Stimulated activated CD4-positive, alpha-beta T cell treated with anti-CD3 and anti-CD28 coated beads, Interleukin-1b, Interleukin-23, amount 100 ng/mL, for 4 hours (primary cell): ENCODE data around the gene NRXN3.

Experiments used
- DNase-seq, 2 donors: peaks; one replicate each; pipeline ENCODE4 v3.0.0-alpha.2; 2020; ENCODE audit warnings: low read depth in 2 of 2

NRXN3 gene

DNA sequence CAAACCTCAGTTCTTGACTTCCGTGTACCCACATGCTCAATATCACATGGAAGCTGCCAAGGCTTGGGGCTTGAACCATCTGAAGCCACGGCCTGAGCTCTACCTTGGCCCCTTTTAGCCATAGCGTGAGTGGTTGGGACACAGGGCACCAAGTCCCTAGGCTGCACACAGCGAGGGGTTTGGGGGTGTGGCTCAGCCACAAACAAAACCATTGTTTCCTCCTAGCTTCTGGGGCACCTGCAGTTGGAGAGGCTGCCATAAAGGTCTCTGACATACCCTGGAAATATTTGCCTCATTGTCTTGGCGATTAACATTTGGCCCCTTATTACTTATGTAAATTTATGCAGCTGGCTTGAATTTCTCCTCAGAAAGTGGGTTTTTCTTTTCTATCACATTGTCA, 628.6 kb downstream of the NRXN3 start:
- no peak for DNase-seq

- DNase-seq, result no peak
These were observed 635.4 kb downstream of the NRXN3 start for GRCh38 chr14:78805570-78805969.

DNA sequence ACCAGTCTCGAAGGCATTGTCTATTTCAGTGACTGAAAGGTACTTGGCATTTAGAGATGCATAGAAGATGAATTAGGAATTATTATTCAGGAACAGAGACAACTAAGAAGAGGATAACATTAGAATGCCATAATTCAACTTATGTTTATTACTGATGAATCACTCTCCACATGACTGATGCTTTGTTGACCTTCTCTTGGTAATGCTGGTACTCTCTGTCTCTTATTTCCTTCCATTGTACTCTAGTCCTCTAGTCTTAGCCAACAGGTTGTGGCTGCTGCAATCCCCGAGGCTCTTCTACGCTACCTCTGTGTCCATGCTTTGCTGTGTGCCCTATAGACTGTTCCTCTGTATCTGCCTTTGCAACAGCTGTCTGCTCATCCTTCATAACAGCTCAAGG, 652.9 kb downstream of the NRXN3 start:
- no peak for DNase-seq

DNA sequence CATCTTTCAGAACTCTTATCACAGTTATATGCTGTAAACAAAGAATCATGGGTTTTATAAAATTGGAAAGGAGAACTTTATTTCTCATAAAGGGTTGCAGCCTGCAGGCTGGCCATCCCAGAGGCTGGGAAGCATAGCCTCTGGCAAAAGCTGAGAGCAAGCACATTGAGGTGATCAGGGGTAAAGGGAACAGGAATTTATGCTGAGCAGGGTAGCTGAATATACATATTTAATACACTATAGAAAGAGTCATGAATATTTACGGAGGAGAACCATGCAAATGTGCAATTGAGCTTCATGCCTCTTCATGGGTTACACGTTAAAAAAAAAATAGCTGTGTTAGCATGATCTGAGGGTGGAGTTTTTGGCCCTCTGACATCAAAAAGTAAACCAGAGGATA, 653.3 kb downstream of the NRXN3 start:
- no peak for DNase-seq

- DNase-seq, result no peak
These were observed 659.1 kb downstream of the NRXN3 start for GRCh38 chr14:78829274-78829673.

DNA sequence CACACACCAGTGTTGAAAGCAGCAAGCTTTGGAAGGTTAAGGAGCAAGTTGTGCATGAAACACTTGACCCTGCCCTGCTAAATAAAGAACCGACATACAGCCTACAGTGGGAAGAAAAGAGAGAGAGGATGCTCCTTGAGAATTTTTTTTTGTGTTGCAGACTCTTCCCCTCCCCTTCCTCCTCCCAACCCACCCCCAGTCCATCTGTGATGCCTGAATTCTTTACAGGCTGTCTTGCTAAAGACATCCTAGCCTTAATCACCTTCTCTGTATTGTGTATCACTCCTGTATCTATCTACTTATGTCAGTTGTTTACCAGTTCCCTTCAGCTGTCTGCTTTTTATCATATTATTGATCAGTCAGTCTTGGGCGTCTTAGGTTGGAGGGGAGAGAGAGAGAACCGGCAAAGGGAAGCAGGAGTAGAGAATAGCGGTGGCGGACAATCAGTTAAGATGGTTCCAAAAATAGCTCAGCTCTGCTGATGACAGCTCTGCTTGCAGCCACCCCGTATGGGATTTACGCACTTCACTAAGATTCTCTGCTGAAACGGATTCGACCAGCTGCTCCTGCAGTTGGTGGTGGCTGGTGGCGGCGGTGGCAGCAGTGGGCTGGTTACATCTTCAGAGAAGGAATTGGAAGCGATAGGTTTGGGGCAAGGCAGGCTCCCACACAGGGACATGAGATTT, 664.7 kb downstream of the NRXN3 start:
- DNase-seq, result no peak

DNA sequence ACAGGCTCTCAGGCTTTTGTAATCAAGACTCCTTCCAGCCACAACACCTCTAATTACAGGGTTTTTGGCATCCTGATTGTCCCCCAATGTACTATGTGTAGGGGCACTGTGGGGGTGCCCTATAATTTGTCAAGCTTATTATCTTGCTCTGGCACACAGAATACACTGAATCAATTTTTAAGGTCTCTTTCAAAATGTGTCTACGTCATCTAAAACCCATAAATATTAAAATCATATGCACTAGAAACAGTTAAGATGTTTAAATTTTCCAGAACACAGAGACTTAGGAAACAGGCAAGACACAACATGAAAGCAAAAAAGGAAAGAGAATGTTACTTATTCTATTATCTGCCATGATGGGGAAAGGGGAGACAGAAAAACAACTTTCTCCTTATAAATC, 665.7 kb downstream of the NRXN3 start:
- DNase-seq, result no peak

DNA sequence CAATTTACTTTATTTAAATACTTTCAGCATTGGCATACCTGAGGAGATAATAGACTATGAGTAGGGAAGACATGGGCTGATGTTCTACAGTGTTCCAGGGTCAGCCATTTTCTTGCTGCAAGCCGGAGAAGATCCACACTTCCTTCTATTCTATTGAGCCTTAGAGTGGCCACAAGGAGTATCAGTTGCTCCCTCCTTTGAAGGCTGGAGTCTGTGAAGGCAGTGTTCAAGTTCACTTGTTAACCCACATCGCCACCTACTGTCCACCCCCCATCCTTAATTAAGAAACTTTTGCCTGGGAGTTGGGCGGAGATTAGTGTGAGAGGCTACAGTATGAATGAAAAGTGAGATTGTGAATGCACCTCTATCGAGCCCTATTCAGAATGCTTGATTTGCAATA, 666.6 kb downstream of the NRXN3 start:
- no peak for DNase-seq

GRCh38 chr14:78838959-78839358, 668.8 kb downstream of the NRXN3 start:
- no peak for DNase-seq

- no peak for DNase-seq
These were observed 670.7 kb downstream of the NRXN3 start for GRCh38 chr14:78840898-78841297.

- DNase-seq, result no peak
These were observed 677.6 kb downstream of the NRXN3 start for GRCh38 chr14:78847801-78848200.

DNA sequence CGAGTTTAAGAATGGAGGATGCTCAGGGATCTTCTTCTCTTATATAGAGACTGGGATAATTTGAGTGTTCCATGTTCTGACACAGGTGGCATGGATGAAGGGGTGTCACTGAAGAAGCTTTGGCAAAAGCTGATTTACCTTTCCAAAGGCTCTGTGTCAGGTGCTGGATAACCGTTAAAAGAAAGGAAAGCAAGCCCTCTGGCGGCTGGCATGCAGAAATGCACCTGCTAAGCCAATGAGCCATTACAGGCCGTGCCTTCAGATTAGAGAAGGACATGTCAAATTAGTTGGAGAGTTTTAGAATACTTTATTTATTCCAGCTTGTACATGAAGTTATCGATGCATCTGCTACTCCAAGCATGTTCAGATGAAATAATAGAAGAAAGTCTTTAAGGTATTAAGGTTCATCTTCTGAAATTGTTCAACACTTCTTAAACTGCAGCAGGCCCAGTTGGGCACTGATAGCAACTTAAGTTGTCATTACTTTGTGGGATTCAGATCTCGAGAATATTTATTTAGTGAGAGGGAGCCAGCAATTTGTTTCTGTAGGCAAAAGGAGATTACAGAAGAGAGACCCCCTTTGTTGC, 678.2 kb downstream of the NRXN3 start:
- DNase-seq, result no peak

DNA sequence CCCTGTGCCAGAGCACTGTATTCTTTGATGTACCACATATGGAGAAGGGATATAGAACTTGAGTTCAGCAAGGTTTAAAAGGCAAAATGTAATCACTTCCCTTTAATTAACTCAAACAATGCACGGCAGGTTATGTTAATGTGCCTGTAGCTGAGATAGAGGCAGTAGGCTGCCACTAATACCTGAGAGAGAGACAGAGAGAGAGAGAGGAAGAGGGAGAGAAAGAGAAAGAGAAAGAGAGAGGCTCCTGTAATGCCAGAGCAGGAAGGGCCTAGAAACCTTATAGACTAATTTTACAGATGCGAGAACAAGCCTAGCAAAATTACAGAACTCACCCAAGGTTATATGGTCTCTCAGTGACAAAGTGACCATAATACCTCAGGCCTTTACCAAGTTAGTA, 679.8 kb downstream of the NRXN3 start:
- no peak for DNase-seq

DNA sequence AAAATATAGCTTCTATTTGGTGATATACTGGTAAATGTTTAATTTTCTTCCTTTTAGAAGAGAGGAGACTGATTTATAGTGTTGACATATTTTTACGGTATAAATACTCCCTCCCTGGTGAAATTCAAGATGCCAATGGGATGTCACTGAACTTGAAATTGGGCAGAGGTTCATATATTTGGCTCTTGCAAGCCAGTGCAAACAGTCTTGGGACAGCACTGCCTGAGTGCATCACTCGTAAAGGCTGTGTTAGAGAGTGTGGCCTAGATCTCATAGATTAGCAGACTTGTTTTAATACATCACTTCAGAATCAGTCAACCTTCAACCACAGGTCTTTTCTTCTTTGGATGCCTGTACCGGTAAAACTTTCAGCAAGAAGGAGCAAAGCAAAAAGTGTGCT, 681.0 kb downstream of the NRXN3 start:
- no peak for DNase-seq

DNA sequence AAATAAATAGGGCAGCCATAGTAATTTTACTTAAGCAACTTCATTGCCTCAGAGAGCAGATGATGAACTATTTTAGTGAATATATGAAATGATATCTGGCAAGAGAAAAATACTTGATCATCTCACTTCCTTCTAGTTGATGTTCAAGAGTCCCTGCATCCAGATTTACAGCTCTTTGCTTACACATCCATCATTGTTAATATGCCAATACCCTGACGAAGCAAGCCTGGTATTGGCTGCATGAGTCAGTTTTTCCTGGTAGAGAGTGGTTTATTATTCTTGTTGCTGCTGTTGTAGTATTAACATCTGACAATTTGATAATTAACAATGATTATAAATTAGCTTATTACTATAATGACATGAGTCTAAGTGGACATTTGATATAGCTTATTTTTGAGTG, 681.9 kb downstream of the NRXN3 start:
- no peak for DNase-seq

DNA sequence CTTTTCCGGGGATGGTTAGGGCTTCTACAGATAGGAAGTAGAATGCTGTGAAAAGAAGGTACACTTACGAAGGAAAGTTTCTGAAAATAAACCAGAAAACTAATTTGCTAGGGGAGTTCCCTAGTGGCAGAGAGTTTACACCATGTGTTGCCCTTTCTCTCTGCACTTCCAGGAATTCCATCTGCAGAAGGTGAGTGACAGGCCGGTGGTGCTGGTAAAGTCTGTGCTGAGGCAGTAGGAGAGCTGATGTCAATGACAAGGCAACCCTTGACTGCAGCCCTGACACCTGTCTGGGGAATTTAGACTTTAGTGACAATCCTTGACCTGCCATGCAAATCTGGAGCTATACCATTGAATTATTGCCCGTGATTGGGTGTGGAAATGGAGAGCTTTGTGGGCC, 687.8 kb downstream of the NRXN3 start:
- DNase-seq, result no peak

DNA sequence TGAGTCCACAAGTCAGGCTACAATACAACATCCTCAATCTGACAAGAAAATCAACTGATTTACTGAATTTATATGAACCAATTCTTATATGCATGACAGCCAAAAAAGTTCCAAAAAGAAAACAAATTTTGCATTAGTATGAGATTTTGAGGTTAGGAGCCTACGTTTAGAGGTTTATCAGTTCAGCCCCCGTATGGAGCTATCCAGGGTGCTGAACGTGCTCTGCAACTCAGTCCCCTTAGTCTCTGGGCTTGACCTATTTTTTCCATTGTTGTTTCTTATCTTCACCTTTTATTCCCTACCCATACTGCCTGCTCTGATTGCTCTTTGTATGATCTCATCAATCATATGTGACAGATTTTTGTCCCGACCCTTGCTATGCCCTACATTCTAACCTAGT, 693.0 kb downstream of the NRXN3 start:
- DNase-seq, result no peak

DNA sequence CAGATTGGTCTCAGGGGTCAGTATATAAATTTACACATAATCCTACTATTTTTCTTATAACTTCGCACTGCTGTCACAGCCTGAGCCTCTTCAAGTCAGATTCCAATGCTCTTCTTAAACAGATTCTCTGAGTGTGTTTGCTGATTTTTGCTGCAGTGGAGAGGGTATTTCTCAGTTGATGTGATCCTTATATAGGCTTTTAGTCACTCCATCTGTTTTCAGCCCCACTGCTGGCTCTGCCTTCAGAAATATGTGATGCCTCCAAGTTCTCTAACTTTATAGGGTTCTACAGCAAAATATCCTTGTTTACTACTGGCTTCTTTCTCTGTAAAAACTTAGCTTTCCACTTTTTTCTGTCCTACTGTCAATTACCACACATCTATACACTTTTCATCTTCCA, 702.7 kb downstream of the NRXN3 start:
- DNase-seq, result no peak

DNA sequence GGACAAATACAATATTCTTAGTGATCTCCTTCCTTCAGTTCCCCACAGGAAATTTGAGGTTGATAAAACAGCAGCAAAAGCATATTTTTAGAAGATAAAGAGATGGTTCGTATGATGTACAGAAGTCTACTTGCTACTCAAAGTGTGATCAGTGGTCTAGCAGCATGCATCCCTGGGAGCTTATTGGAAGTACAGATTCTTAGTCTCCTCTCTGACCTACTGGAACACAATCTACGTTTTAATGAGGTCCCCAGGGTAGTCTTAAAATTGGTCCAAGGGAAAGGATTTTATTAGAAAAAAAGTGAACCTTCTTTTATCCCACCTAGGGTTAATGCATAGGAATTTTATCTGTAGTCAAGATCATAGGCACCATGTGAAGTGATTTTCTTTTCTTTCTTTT, 703.4 kb downstream of the NRXN3 start:
- DNase-seq, result no peak

DNA sequence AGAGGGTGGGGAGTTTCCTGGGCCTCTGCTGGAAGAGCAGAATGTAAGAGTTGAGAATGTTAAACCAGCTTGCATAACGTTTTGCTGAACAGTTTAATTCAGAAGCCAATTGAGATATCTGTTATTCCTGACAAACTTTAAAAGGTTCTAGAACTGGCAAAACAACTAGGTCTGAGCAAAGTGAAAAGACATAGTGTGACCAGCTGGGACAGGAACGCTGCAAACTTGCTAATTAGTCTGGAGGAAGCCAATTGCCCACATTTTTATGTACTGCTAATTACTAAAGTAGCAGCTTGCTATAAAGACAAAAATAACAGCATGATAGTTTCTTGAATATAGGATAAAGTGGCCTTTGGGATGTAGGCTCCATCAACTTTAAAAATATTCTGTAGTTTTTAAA, 704.9 kb downstream of the NRXN3 start:
- no peak for DNase-seq

DNA sequence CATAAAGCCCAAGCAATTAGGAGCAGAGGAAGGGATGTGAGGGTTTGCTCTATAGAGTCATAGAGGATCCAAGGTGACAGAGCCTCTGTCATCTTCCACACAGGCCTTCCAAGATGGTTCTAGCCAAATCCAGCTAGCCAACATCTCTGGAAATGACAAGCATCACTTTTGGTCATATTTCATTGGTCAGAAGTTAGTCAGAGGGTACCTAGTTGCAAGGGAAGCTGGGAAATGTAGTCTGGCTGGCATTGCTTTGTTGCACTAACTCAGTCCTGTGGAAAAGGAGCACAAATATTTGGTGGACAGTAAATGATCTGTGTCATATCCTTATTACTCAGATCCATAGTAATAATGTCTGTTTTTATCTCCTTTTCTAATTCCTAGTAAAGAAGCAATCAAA, 715.7 kb downstream of the NRXN3 start:
- no peak for DNase-seq

- no peak for DNase-seq
These were observed 727.3 kb downstream of the NRXN3 start for GRCh38 chr14:78897443-78897842.

GRCh38 chr14:78902010-78902623, 731.9 kb downstream of the NRXN3 start:
- no peak for DNase-seq

- DNase-seq, result no peak
These were observed 733.9 kb downstream of the NRXN3 start for GRCh38 chr14:78904094-78904493.
